H9 (cell line): ENCODE measurements around the gene EPHA3. TPM values are rescaled to one million over a fixed set of nuclear protein-coding genes. Genes with fewer than 3 reads are reported as not detected.

Source experiments
- DNase-seq: peaks from one replicate; pipeline ENCODE4 v3.0.0-alpha.2; 2017
- H2AFZ ChIP-seq: one replicate; pipeline ENCODE4 v1.6.1; 2013; ENCODE audit warnings: mild to moderate bottlenecking, low read length, control low read depth, moderate library complexity
- H2AK5ac ChIP-seq: 2 replicates; pipeline ENCODE4 v1.6.1; 2013; ENCODE audit warnings: low read length, control low read depth, mixed read lengths; ENCODE audit not compliant: insufficient read length
- H2BK120ac ChIP-seq: one replicate; pipeline ENCODE4 v1.6.1; 2013; ENCODE audit warnings: low read depth, mild to moderate bottlenecking, low read length, control low read depth, inconsistent platforms; ENCODE audit not compliant: poor library complexity, severe bottlenecking
- H2BK12ac ChIP-seq: 2 replicates; pipeline ENCODE4 v1.6.1; 2013; ENCODE audit warnings: low read length, control low read depth, mixed read lengths, low read depth; ENCODE audit not compliant: insufficient read length
- H2BK15ac ChIP-seq: 2 replicates; pipeline ENCODE4 v1.6.1; 2013; ENCODE audit warnings: low read depth, low read length, control low read depth
- H2BK20ac ChIP-seq: one replicate; pipeline ENCODE4 v1.6.1; 2013; ENCODE audit warnings: low read depth, mild to moderate bottlenecking, low read length, control low read depth, inconsistent platforms; ENCODE audit not compliant: poor library complexity, severe bottlenecking
- H2BK5ac ChIP-seq: 2 replicates; pipeline ENCODE4 v1.6.1; 2013; ENCODE audit warnings: low read length, control low read depth, mixed read lengths; ENCODE audit not compliant: insufficient read length
- H3K14ac ChIP-seq: 2 replicates; pipeline ENCODE4 v1.6.1; 2013; ENCODE audit warnings: low read length, control low read depth; ENCODE audit not compliant: insufficient read depth
- H3K18ac ChIP-seq: 2 replicates; pipeline ENCODE4 v1.6.1; 2013; ENCODE audit warnings: low read depth, mild to moderate bottlenecking, mixed read lengths, low read length, control low read depth; ENCODE audit not compliant: insufficient read length
- H3K23ac ChIP-seq: 2 replicates; pipeline ENCODE4 v1.6.1; 2013; ENCODE audit warnings: low read length, control low read depth, mixed read lengths, low read depth; ENCODE audit not compliant: insufficient read length
- H3K23me2 ChIP-seq: 2 replicates; pipeline ENCODE4 v1.6.1; 2013; ENCODE audit warnings: low read depth, mild to moderate bottlenecking, mixed read lengths, low read length, control low read depth; ENCODE audit not compliant: insufficient read length, poor library complexity, severe bottlenecking
- H3K27ac ChIP-seq: 2 replicates; pipeline ENCODE4 v1.5.1; 2013; ENCODE audit warnings: low read length, control low read depth, mixed read lengths, low read depth; ENCODE audit not compliant: insufficient read length
- H3K27me3 ChIP-seq: 2 replicates; pipeline ENCODE4 v1.6.1; 2013; ENCODE audit warnings: low read length, control low read depth, inconsistent platforms; ENCODE audit not compliant: insufficient read depth
- H3K4ac ChIP-seq: 2 replicates; pipeline ENCODE4 v1.6.1; 2013; ENCODE audit warnings: low read depth, mild to moderate bottlenecking, control low read depth, inconsistent platforms, low read length, moderate library complexity
- H3K4me1 ChIP-seq: 2 replicates; pipeline ENCODE4 v1.6.1; 2013; ENCODE audit warnings: low read length, control low read depth, inconsistent platforms; ENCODE audit not compliant: insufficient read depth
- H3K4me2 ChIP-seq: 2 replicates; pipeline ENCODE4 v1.6.1; 2013; ENCODE audit warnings: low read length, control low read depth, mixed read lengths; ENCODE audit not compliant: insufficient read length, insufficient read depth
- H3K56ac ChIP-seq: 2 replicates; pipeline ENCODE4 v1.6.1; 2013; ENCODE audit warnings: low read depth, mild to moderate bottlenecking, mixed read lengths, low read length, control low read depth; ENCODE audit not compliant: insufficient read length
- H3K79me1 ChIP-seq: 2 replicates; pipeline ENCODE4 v1.6.1; 2013; ENCODE audit warnings: low read depth, mild to moderate bottlenecking, moderate library complexity, low read length, control low read depth, inconsistent platforms; ENCODE audit not compliant: insufficient read depth, poor library complexity, severe bottlenecking
- H3K79me2 ChIP-seq: 2 replicates; pipeline ENCODE4 v1.6.1; 2013; ENCODE audit warnings: low read length, control low read depth, inconsistent platforms; ENCODE audit not compliant: insufficient read depth
- H3K9ac ChIP-seq: 2 replicates; pipeline ENCODE4 v1.6.1; 2013; ENCODE audit warnings: low read length, control low read depth, mixed read lengths; ENCODE audit not compliant: insufficient read length; ENCODE audit errors: extremely low read depth
- H3K9me3 ChIP-seq: one replicate; pipeline ENCODE4 v1.6.1; 2013; ENCODE audit warnings: low read depth, low read length, inconsistent platforms; ENCODE audit not compliant: control insufficient read depth
- H3T11ph ChIP-seq: one replicate; pipeline ENCODE4 v1.6.1; 2013; ENCODE audit warnings: mild to moderate bottlenecking, low read length, control low read depth, inconsistent platforms
- H4K20me1 ChIP-seq: one replicate; pipeline ENCODE4 v1.6.1; 2013; ENCODE audit not compliant: control insufficient read depth, insufficient read length, insufficient read depth
- H4K5ac ChIP-seq: 2 replicates; pipeline ENCODE4 v1.6.1; 2013; ENCODE audit warnings: low read depth, mild to moderate bottlenecking, mixed read lengths, low read length, control low read depth; ENCODE audit not compliant: insufficient read length
- H4K8ac ChIP-seq: replicated peaks from 2 replicates; pipeline ENCODE4 v1.6.1; 2013; ENCODE audit warnings: low read length, control low read depth, mixed read lengths, low read depth; ENCODE audit not compliant: insufficient read length
- H4K91ac ChIP-seq: 2 replicates; pipeline ENCODE4 v1.6.1; 2013; ENCODE audit warnings: low read depth, mild to moderate bottlenecking, moderate library complexity, mixed read lengths, low read length, control low read depth; ENCODE audit not compliant: insufficient read length
- H3K27ac Mint-ChIP-seq, 3 experiments: 2 replicates in 2 of 3; 3 replicates in 1 of 3; pipeline ENCODE4 v1.8.0; 2020 to 2021; ENCODE audit warnings: mixed read lengths in 3 of 3, mild to moderate bottlenecking in 1 of 3, moderate library complexity in 1 of 3
- H3K27me3 Mint-ChIP-seq: 2 replicates; pipeline ENCODE4 v1.8.0; 2021; ENCODE audit warnings: low read depth, mild to moderate bottlenecking, moderate library complexity, mixed read lengths
- H3K36me3 Mint-ChIP-seq, 3 experiments: 2 replicates in 2 of 3; 3 replicates in 1 of 3; pipeline ENCODE4 v1.8.0; 2020 to 2021; ENCODE audit warnings: low read depth in 3 of 3, mixed read lengths in 3 of 3; ENCODE audit not compliant: insufficient read depth in 1 of 3
- H3K4me1 Mint-ChIP-seq, 2 experiments: 2 replicates each; pipeline ENCODE4 v1.8.0; 2020; ENCODE audit warnings: mixed read lengths in 2 of 2
- H3K4me3 Mint-ChIP-seq, 2 experiments: 2 replicates in 1 of 2; 3 replicates in 1 of 2; pipeline ENCODE4 v1.8.0; 2020 to 2021; ENCODE audit warnings: mild to moderate bottlenecking in 2 of 2, mixed read lengths in 2 of 2, moderate library complexity in 1 of 2
- H3K9me3 Mint-ChIP-seq, 2 experiments: 2 replicates in 1 of 2; 3 replicates in 1 of 2; pipeline ENCODE4 v1.8.0; 2020; ENCODE audit warnings: mild to moderate bottlenecking in 2 of 2, mixed read lengths in 2 of 2, moderate library complexity in 1 of 2
- CTCF ChIP-seq: fragments of 200-600 bp; sonication (generic); conservative IDR thresholded peaks from 3 replicates; pipeline ENCODE4 v1.8.0; 2021; ENCODE audit warnings: antibody characterized with exemption, mild to moderate bottlenecking
- WGBS: extraction: QIAGEN DNeasy Blood & Tissue Kit; methylation state at CpG from one replicate; pipeline ENCODE4 v1.1.7; 2013; ENCODE audit warnings: missing lambda C conversion rate, low lambda C conversion rate, mixed read lengths; ENCODE audit not compliant: insufficient read length; ENCODE audit errors: extremely low coverage; 5-methylcytosine and 5-hydroxymethylcytosine counted together
- total RNA-seq: library from RNA; stranded (reverse); gene quantifications from 2 replicates; pipeline ENCODE4 v1.2.1, GENCODE V29; 2021

EPHA3 gene
- total RNA-seq, 1 experiment from 2014 or later: 0.66 TPM

GRCh38 chr3:89467898-89468363 lies 360.5 kb downstream of the EPHA3 start:
- no peak overlapping the region for H2BK12ac ChIP-seq
- DNase-seq: no peak
- no CpG with 5 or more reads among the region's 4 CpGs for WGBS
- no peaks in the 10 kb centered on the region for H3K4me1 ChIP-seq
- no peaks in the 10 kb centered on the region for H3K23me2 ChIP-seq
- no peak for TF ChIP-seq CTCF
- H4K8ac ChIP-seq: no peak overlapping the region
- Mint-ChIP-seq H3K27me3 (no peaks in the 10 kb centered on the region), H3K4me1 (peaks cover 8 to 10% of the 10 kb centered on the region in 2 experiments), H3K4me3 (no peak overlapping the region), H3K27ac (peak overlapping the region in 2 of 3 experiments; percentile 3 to 85; a peak in 3 of 7 replicates), H3K36me3 (no peaks in the 10 kb centered on the region; a peak in 1 of 7 replicates), H3K9me3 (no peaks in the 10 kb centered on the region)
- no peak overlapping the region for H4K91ac ChIP-seq
- no peak overlapping the region for H2BK120ac ChIP-seq
- no peak overlapping the region for H2AFZ ChIP-seq
- no peaks in the 10 kb centered on the region for H3K79me2 ChIP-seq
- no peak overlapping the region for H3K4ac ChIP-seq
- no peak overlapping the region for H3K9ac ChIP-seq
- no peak overlapping the region for H3K23ac ChIP-seq
- no peaks in the 10 kb centered on the region for H3K27me3 ChIP-seq
- H3K18ac ChIP-seq: no peak overlapping the region
- H3K79me1 ChIP-seq: no peaks in the 10 kb centered on the region
- no peak overlapping the region for H3T11ph ChIP-seq
- no peak overlapping the region for H3K4me2 ChIP-seq
- H3K14ac ChIP-seq: no peak overlapping the region
- no peaks in the 10 kb centered on the region for H4K20me1 ChIP-seq
- H3K27ac ChIP-seq: no peak overlapping the region
- H3K56ac ChIP-seq: no peak overlapping the region
- no peak overlapping the region for H2BK20ac ChIP-seq
- no peak overlapping the region for H2AK5ac ChIP-seq
- H2BK5ac ChIP-seq: no peak overlapping the region
- no peak overlapping the region for H4K5ac ChIP-seq
- no peak overlapping the region for H2BK15ac ChIP-seq
- H3K9me3 ChIP-seq: no peaks in the 10 kb centered on the region
